Measurements from ENCODE around the gene FRMD5. TPM values are rescaled to one million over a fixed set of nuclear protein-coding genes. Genes with fewer than 3 reads are reported as not detected.

Gene FRMD5
- polyA plus RNA-seq, 3 donors = not detected

GRCh38 chr15:43886558-43886957, 308.5 kb downstream of the FRMD5 start:
- H3K27ac Mint-ChIP-seq = no peak overlapping the region
- no peaks in the 10 kb centered on the region for H3K79me2 ChIP-seq (ENCODE audit: insufficient read depth, low read length)
- H3K9me3 Mint-ChIP-seq = no peaks in the 10 kb centered on the region
- intact Hi-C loops (cut with micrococcal nuclease) = no loop called here
- no peak overlapping the region for H3K4me3 ChIP-seq (replicated peaks in 1 of 3; ENCODE audit: low read depth in 2 of 3, low read length in 3 of 3)
- no peaks in the 10 kb centered on the region for H3K9me3 ChIP-seq (replicated peaks in 1 of 2; ENCODE audit: control insufficient read depth in 1 of 2, insufficient read depth in 1 of 2, low read length in 2 of 2)
- H3K36me3 Mint-ChIP-seq = peaks cover 15 to 37% of the 10 kb centered on the region in 2 donors
- peaks cover 0 to 6% of the 10 kb centered on the region in 2 donors for H3K36me3 ChIP-seq (replicated peaks in 1 of 2; ENCODE audit: control insufficient read depth in 1 of 2, insufficient read depth in 2 of 2, low read length in 2 of 2)
- no peaks in the 10 kb centered on the region for H3K4me1 ChIP-seq (ENCODE audit: control insufficient read depth in 1 of 2, insufficient read depth in 2 of 2, low read length in 2 of 2)
- no peaks in the 10 kb centered on the region for H4K20me1 ChIP-seq (ENCODE audit: insufficient read depth, low read length)
- H2AFZ ChIP-seq (ENCODE audit: insufficient read depth, low read depth, low read length, poor library complexity, severe bottlenecking) = no peak overlapping the region
- H3K4me1 Mint-ChIP-seq = no peaks in the 10 kb centered on the region
- no peaks in the 10 kb centered on the region for H3K27me3 Mint-ChIP-seq (ENCODE audit: low read depth in 3 of 3)
- H3K27me3 ChIP-seq (ENCODE audit: control insufficient read depth in 2 of 2, insufficient read depth in 2 of 2, low read length in 2 of 2) = no peaks in the 10 kb centered on the region
- H3K4me3 Mint-ChIP-seq = no peak overlapping the region
- TF ChIP-seq CTCF (IDR thresholded peaks at IDR 0.05) = no peak
- H3K4me2 ChIP-seq (replicated peaks; ENCODE audit: extremely low read depth, low read length, poor library complexity, severe bottlenecking) = no peak overlapping the region
- WGBS (ENCODE audit: insufficient coverage) = 100% methylated on average over 3 of the region's 4 CpGs
- no peak overlapping the region for H3K9ac ChIP-seq (ENCODE audit: insufficient read depth, low read length, poor library complexity, severe bottlenecking)
- DNase-seq = no peak
- no peak overlapping the region for H3K27ac ChIP-seq (ENCODE audit: low read depth in 1 of 2, low read length in 2 of 2)

- 92% methylated on average over 2 of the region's 3 CpGs for WGBS (ENCODE audit: insufficient coverage)
- Mint-ChIP-seq H3K27me3 (ENCODE audit: low read depth in 3 of 3) (no peaks in the 10 kb centered on the region), H3K9me3 (no peaks in the 10 kb centered on the region), H3K36me3 (peaks cover 26 to 49% of the 10 kb centered on the region in 2 donors), H3K27ac (no peak overlapping the region), H3K4me1 (no peaks in the 10 kb centered on the region), H3K4me3 (no peak overlapping the region)
- no peak overlapping the region for H2AFZ ChIP-seq (ENCODE audit: insufficient read depth, low read depth, low read length, poor library complexity, severe bottlenecking)
- H3K4me1 ChIP-seq (ENCODE audit: control insufficient read depth in 1 of 2, insufficient read depth in 2 of 2, low read length in 2 of 2) = no peaks in the 10 kb centered on the region
- no peak for TF ChIP-seq CTCF (IDR thresholded peaks at IDR 0.05)
- DNase-seq = no peak
- H3K36me3 ChIP-seq (replicated peaks in 1 of 2; ENCODE audit: control insufficient read depth in 1 of 2, insufficient read depth in 2 of 2, low read length in 2 of 2) = peaks cover 0 to 24% of the 10 kb centered on the region in 2 donors
- no peaks in the 10 kb centered on the region for H3K27me3 ChIP-seq (ENCODE audit: control insufficient read depth in 2 of 2, insufficient read depth in 2 of 2, low read length in 2 of 2)
- no peak overlapping the region for H3K4me2 ChIP-seq (replicated peaks; ENCODE audit: extremely low read depth, low read length, poor library complexity, severe bottlenecking)
- no peaks in the 10 kb centered on the region for H4K20me1 ChIP-seq (ENCODE audit: insufficient read depth, low read length)
- intact Hi-C loops (cut with micrococcal nuclease) = no loop called here
- no peaks in the 10 kb centered on the region for H3K79me2 ChIP-seq (ENCODE audit: insufficient read depth, low read length)
- H3K9ac ChIP-seq (ENCODE audit: insufficient read depth, low read length, poor library complexity, severe bottlenecking) = no peak overlapping the region
- no peak overlapping the region for H3K4me3 ChIP-seq (replicated peaks in 1 of 3; ENCODE audit: low read depth in 2 of 3, low read length in 3 of 3)
- H3K9me3 ChIP-seq (replicated peaks in 1 of 2; ENCODE audit: control insufficient read depth in 1 of 2, insufficient read depth in 1 of 2, low read length in 2 of 2) = no peaks in the 10 kb centered on the region
- no peak overlapping the region for H3K27ac ChIP-seq (ENCODE audit: low read depth in 1 of 2, low read length in 2 of 2)
Measured at GRCh38 chr15:43883571-43883970, 311.5 kb downstream of the FRMD5 start.
